GM23338 (cell line): ENCODE measurements around the gene ADGRB3.

Source experiments
- CTCF ChIP-seq, 2 experiments: fragments of 200-600 bp in 1 of 2; sonication (generic) in 1 of 2; conservative IDR thresholded peaks; 2 replicates each; pipeline versions ENCODE4 v1.5.1 to v1.6.1; 2016 to 2017; ENCODE audit warnings: antibody characterized with exemption in 2 of 2, low read depth in 2 of 2, mild to moderate bottlenecking in 2 of 2, moderate library complexity in 1 of 2
- EZH2 ChIP-seq: fragments of 200-600 bp; sonication (generic); IDR thresholded peaks from one replicate; pipeline ENCODE4 v1.8.0; 2017; ENCODE audit warnings: antibody characterized with exemption, mild to moderate bottlenecking, low read depth; ENCODE audit not compliant: unreplicated experiment
- EZH2phosphoT487 ChIP-seq: fragments of 200-600 bp; sonication (generic); IDR thresholded peaks from one replicate; pipeline ENCODE4 v1.8.1; 2018; ENCODE audit warnings: antibody characterized with exemption; ENCODE audit not compliant: unreplicated experiment
- POLR2AphosphoS5 ChIP-seq: IDR thresholded peaks from 2 replicates; pipeline ENCODE4 v1.6.1; 2016; ENCODE audit warnings: antibody characterized with exemption, low read depth
- STAT1 ChIP-seq: IDR thresholded peaks from one replicate; pipeline ENCODE4 v1.6.1; 2016; ENCODE audit warnings: antibody characterized with exemption; ENCODE audit not compliant: unreplicated experiment
- ZNF114 ChIP-seq: fragments of 250-450 bp; sonication (Bioruptor Pico); IDR thresholded peaks from 2 replicates; pipeline ENCODE4 v1.5.0; 2020; ENCODE audit warnings: mild to moderate bottlenecking, moderate library complexity
- TF ChIP-seq, protein P1 (sequence below): IDR thresholded peaks from one replicate; pipeline ENCODE4 v1.6.1; 2018; ENCODE audit warnings: antibody characterized with exemption; ENCODE audit not compliant: unreplicated experiment
- TF ChIP-seq, protein P2 (sequence below): IDR thresholded peaks from 2 replicates; pipeline ENCODE4 v1.6.1; 2016; ENCODE audit warnings: antibody characterized with exemption

DNA sequence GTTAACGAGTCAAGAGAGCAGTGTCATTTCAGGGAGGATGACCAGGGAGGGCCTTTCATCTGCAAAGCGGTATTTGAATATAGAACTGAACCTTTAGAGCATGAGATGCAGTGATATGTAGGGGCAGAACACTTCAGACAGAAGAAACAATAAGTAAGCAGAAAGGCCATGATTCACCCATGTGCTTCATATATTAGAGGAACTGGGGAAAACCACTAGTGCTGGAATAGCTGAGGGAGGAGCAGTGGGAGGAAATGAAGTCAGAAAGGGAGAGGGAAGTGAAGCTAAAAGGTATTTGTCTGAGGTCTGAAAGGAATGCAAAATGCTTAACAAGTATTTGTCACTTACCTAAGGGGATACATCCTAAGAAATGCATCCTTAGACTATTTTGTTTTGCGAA is 391.2 kb downstream of the ADGRB3 start:
- TF ChIP-seq EZH2 = no peak
- TF ChIP-seq CTCF (conservative IDR thresholded peaks at IDR 0.05; ENCODE audit: low read depth in 2 of 2) = no peak
- TF ChIP-seq, protein P1, sequence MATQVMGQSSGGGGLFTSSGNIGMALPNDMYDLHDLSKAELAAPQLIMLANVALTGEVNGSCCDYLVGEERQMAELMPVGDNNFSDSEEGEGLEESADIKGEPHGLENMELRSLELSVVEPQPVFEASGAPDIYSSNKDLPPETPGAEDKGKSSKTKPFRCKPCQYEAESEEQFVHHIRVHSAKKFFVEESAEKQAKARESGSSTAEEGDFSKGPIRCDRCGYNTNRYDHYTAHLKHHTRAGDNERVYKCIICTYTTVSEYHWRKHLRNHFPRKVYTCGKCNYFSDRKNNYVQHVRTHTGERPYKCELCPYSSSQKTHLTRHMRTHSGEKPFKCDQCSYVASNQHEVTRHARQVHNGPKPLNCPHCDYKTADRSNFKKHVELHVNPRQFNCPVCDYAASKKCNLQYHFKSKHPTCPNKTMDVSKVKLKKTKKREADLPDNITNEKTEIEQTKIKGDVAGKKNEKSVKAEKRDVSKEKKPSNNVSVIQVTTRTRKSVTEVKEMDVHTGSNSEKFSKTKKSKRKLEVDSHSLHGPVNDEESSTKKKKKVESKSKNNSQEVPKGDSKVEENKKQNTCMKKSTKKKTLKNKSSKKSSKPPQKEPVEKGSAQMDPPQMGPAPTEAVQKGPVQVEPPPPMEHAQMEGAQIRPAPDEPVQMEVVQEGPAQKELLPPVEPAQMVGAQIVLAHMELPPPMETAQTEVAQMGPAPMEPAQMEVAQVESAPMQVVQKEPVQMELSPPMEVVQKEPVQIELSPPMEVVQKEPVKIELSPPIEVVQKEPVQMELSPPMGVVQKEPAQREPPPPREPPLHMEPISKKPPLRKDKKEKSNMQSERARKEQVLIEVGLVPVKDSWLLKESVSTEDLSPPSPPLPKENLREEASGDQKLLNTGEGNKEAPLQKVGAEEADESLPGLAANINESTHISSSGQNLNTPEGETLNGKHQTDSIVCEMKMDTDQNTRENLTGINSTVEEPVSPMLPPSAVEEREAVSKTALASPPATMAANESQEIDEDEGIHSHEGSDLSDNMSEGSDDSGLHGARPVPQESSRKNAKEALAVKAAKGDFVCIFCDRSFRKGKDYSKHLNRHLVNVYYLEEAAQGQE = no peak
- no peak for TF ChIP-seq POLR2AphosphoS5
- TF ChIP-seq ZNF114 (CRISPR knock-in tag) = no peak
- no peak for TF ChIP-seq STAT1
- no peak for TF ChIP-seq EZH2phosphoT487
- TF ChIP-seq, protein P2, sequence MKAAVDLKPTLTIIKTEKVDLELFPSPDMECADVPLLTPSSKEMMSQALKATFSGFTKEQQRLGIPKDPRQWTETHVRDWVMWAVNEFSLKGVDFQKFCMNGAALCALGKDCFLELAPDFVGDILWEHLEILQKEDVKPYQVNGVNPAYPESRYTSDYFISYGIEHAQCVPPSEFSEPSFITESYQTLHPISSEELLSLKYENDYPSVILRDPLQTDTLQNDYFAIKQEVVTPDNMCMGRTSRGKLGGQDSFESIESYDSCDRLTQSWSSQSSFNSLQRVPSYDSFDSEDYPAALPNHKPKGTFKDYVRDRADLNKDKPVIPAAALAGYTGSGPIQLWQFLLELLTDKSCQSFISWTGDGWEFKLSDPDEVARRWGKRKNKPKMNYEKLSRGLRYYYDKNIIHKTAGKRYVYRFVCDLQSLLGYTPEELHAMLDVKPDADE = no peak
